Thyroid gland (tissue), 4 donors: ENCODE data around the gene GAB4. TPM values are rescaled to one million over a fixed set of nuclear protein-coding genes. Genes with fewer than 3 reads are reported as not detected.

Experiments
- DNase-seq, 2 donors: peaks; one replicate each; pipeline ENCODE4 v3.0.0-alpha.2; 2019
- H3K27ac ChIP-seq, 3 donors: fragments of 200-600 bp; sonication (generic); 1 replicate in 2 of 3; 2 replicates in 1 of 3; pipeline ENCODE4 v1.5.1; 2016 to 2019; ENCODE audit warnings: mild to moderate bottlenecking in 1 of 3, moderate library complexity in 1 of 3
- H3K27me3 ChIP-seq: fragments of 200-600 bp; sonication (generic); one replicate; pipeline ENCODE4 v1.5.1; 2019
- H3K36me3 ChIP-seq, 2 donors: fragments of 200-600 bp; sonication (generic); one replicate each; pipeline ENCODE4 v1.5.1; 2016 to 2019
- H3K4me1 ChIP-seq, 2 donors: fragments of 200-600 bp; sonication (generic); one replicate each; pipeline ENCODE4 v1.5.1; 2017 to 2019
- H3K4me3 ChIP-seq, 3 donors: fragments of 200-600 bp; sonication (generic); replicated peaks in 1 of 3; 1 replicate in 2 of 3; 2 replicates in 1 of 3; pipeline ENCODE4 v1.5.1; 2016; ENCODE audit warnings: mild to moderate bottlenecking in 1 of 3
- H3K9me3 ChIP-seq: fragments of 200-600 bp; sonication (generic); one replicate; pipeline ENCODE4 v1.5.1; 2017
- CTCF ChIP-seq, 6 experiments: fragments of 200-600 bp in 3 of 6; fragments of 450-650 bp in 3 of 6; sonication (generic) in 3 of 6; IDR thresholded peaks; one replicate each; pipeline ENCODE4 v1.5.1; 2016 to 2019; ENCODE audit warnings: antibody characterized with exemption in 6 of 6, mild to moderate bottlenecking in 2 of 6, inconsistent platforms in 1 of 6, moderate library complexity in 1 of 6
- POLR2A ChIP-seq, 2 donors: fragments of 450-650 bp; IDR thresholded peaks; one replicate each; pipeline ENCODE4 v1.6.1; 2017; ENCODE audit warnings: antibody characterized with exemption in 2 of 2, mild to moderate bottlenecking in 2 of 2, moderate library complexity in 1 of 2
- WGBS, 2 donors: methylation state at CpG; one replicate each; pipeline ENCODE4 v1.1.5; 2017; 5-methylcytosine and 5-hydroxymethylcytosine counted together
- intact Hi-C: fragments of 100-400 bp; cut with DNase I; formaldehyde crosslinking; loops from one replicate; pipeline ENCODE4 v1.15.1; 2023
- total RNA-seq, 4 donors: library from RNA; depleted of rRNA; stranded (reverse); fragments of >200 nt; gene quantifications; one replicate each; pipeline ENCODE4 v1.2.3, GENCODE V29; 2016

GAB4 gene
- total RNA-seq, 4 donors from 2014 or later = not detected

- no peak overlapping the region for H3K27ac ChIP-seq
- 79 to 80% methylated on average over 10 of the region's 10 CpGs for WGBS, 2 donors
- no peaks in the 10 kb centered on the region for H3K27me3 ChIP-seq
- no peaks in the 10 kb centered on the region for H3K9me3 ChIP-seq
- DNase-seq = peak; percentile 19 to 40
- H3K4me1 ChIP-seq = no peaks in the 10 kb centered on the region
- intact Hi-C loops = no loop called here
- TF ChIP-seq CTCF (IDR thresholded peaks at IDR 0.05) = no peak
- no peak for TF ChIP-seq POLR2A (IDR thresholded peaks at IDR 0.05)
- no peak overlapping the region for H3K4me3 ChIP-seq
- no peaks in the 10 kb centered on the region for H3K36me3 ChIP-seq
Measured at GRCh38 chr22:16959345-16959930, 48.6 kb downstream of the GAB4 start.

- DNase-seq = peak; percentile 30 to 54
- TF ChIP-seq POLR2A (IDR thresholded peaks at IDR 0.05) (no peak), CTCF (IDR thresholded peaks at IDR 0.05) (no peak)
Measured at GRCh38 chr22:16958475-16958874, 49.5 kb downstream of the GAB4 start.

GRCh38 chr22:16957781-16958180, 50.2 kb downstream of the GAB4 start:
- H3K4me3 ChIP-seq = no peak overlapping the region
- H3K4me1 ChIP-seq = no peaks in the 10 kb centered on the region
- H3K36me3 ChIP-seq = no peaks in the 10 kb centered on the region
- 74 to 87% methylated on average over 6 to 7 of the region's 7 CpGs for WGBS, 2 donors
- no peaks in the 10 kb centered on the region for H3K27me3 ChIP-seq
- TF ChIP-seq CTCF (IDR thresholded peaks at IDR 0.05) (no peak), POLR2A (IDR thresholded peaks at IDR 0.05) (no peak)
- no peak overlapping the region for H3K27ac ChIP-seq
- intact Hi-C loops = no loop called here
- DNase-seq = no peak
- no peaks in the 10 kb centered on the region for H3K9me3 ChIP-seq

More at GRCh38 chr22:16958475-16958874, 49.5 kb downstream of the GAB4 start:
- H3K27ac ChIP-seq = no peak overlapping the region
- H3K4me3 ChIP-seq = no peak overlapping the region
- H3K4me1 ChIP-seq = no peaks in the 10 kb centered on the region
- intact Hi-C loops = no loop called here
- H3K9me3 ChIP-seq = no peaks in the 10 kb centered on the region
- WGBS, 2 donors = 21 to 51% methylated on average over 2 of the region's 2 CpGs
- no peaks in the 10 kb centered on the region for H3K36me3 ChIP-seq
- H3K27me3 ChIP-seq = no peaks in the 10 kb centered on the region

- no peak overlapping the region for H3K4me3 ChIP-seq
- no peaks in the 10 kb centered on the region for H3K4me1 ChIP-seq
- intact Hi-C loops = no loop called here
- no peak overlapping the region for H3K27ac ChIP-seq
- no peaks in the 10 kb centered on the region for H3K36me3 ChIP-seq
- DNase-seq = no peak
- 66 to 76% methylated on average over 3 to 6 of the region's 6 CpGs for WGBS, 2 donors
- H3K9me3 ChIP-seq = no peaks in the 10 kb centered on the region
- TF ChIP-seq CTCF (IDR thresholded peaks at IDR 0.05) (no peak), POLR2A (IDR thresholded peaks at IDR 0.05) (no peak)
- H3K27me3 ChIP-seq = no peaks in the 10 kb centered on the region
Measured at GRCh38 chr22:16956290-16956689, 51.7 kb downstream of the GAB4 start.

- Histone ChIP-seq H3K36me3 (no peaks in the 10 kb centered on the region), H3K4me3 (no peak overlapping the region), H3K27ac (no peak overlapping the region), H3K4me1 (no peaks in the 10 kb centered on the region), H3K9me3 (no peaks in the 10 kb centered on the region), H3K27me3 (no peaks in the 10 kb centered on the region)
- no peak for TF ChIP-seq CTCF (IDR thresholded peaks at IDR 0.05)
- TF ChIP-seq POLR2A (IDR thresholded peaks at IDR 0.05) = no peak
- 0 to 15% methylated on average over 1 to 2 of the region's 2 CpGs for WGBS, 2 donors
- intact Hi-C loops = no loop called here
- peak; percentile 47 to 53 for DNase-seq
Measured at GRCh38 chr22:16955678-16956210, 52.3 kb downstream of the GAB4 start.
